Measurements from ENCODE around the gene MAST1. TPM values are rescaled to one million over a fixed set of nuclear protein-coding genes. Genes with fewer than 3 reads are reported as not detected.

Gene MAST1
- total and polyA plus RNA-seq, 2 experiments from 2014 or later, result 13.9 to 19.9 TPM

- Histone ChIP-seq H3K4me2 (peak overlapping the region; percentile 76), H3F3A (replicated peaks; ENCODE audit: low read depth) (peaks cover 40% of the 10 kb centered on the region), H3K4me3 (peak overlapping the region; percentile 54), H3K27ac (ENCODE audit: low read depth) (peak overlapping the region; percentile 78), H4K20me1 (replicated peaks; ENCODE audit: insufficient read depth) (peaks cover 11% of the 10 kb centered on the region), H3K27me3 (ENCODE audit: insufficient read depth) (no peaks in the 10 kb centered on the region), H3K79me2 (replicated peaks; ENCODE audit: insufficient read depth) (peaks cover 8% of the 10 kb centered on the region), H3K36me3 (ENCODE audit: insufficient read depth) (no peaks in the 10 kb centered on the region), H3K4me1 (ENCODE audit: insufficient read depth) (peaks cover 19% of the 10 kb centered on the region), H2AFZ (no peak overlapping the region), H3K9me2 (ENCODE audit: insufficient read depth) (no peaks in the 10 kb centered on the region)
- peaks cover 40% of the 10 kb centered on the region for H3K4me1 Mint-ChIP-seq
- H3K36me3 Mint-ChIP-seq (ENCODE audit: low read depth), result peaks cover 9% of the 10 kb centered on the region; the same call in 1 of the 3 replicates
- ATAC-seq (peak; percentile 73), DNase-seq (ENCODE audit: low spot score) (peak; percentile 100)
- H3K9me3 Mint-ChIP-seq, result no peaks in the 10 kb centered on the region; the same call in 2 of the 3 replicates
- H3K4me3 Mint-ChIP-seq, result peak overlapping the region; percentile 79
- H3K27ac Mint-ChIP-seq, result peak overlapping the region; percentile 98
- TF ChIP-seq POLR2AphosphoS5 (IDR thresholded peaks at IDR 0.05; ENCODE audit: low read depth), result no peak
- no peak for TF ChIP-seq CTCF (conservative IDR thresholded peaks at IDR 0.05; ENCODE audit: low read depth in 2 of 2)
- no peak for TF ChIP-seq NANOG (IDR thresholded peaks at IDR 0.05; ENCODE audit: borderline replicate concordance)
- TF ChIP-seq CREB1 (CRISPR knock-in tag; IDR thresholded peaks at IDR 0.05; ENCODE audit: low read depth), result 0 out of 2 replicates have a peak, but pooled peaks have one; percentile 26
- H3K27me3 Mint-ChIP-seq (ENCODE audit: insufficient read depth, low read depth, poor library complexity), result peaks cover 17% of the 10 kb centered on the region
Observed at GRCh38 chr19:12841094-12841493, 2.8 kb downstream of the MAST1 start.

- peaks cover 35% of the 10 kb centered on the region for H3F3A ChIP-seq (replicated peaks; ENCODE audit: low read depth)
- no peaks in the 10 kb centered on the region for H3K9me2 ChIP-seq (ENCODE audit: insufficient read depth)
- no peak for DNase-seq (ENCODE audit: low spot score)
- H3K4me3 ChIP-seq, result no peak overlapping the region
- TF ChIP-seq NANOG (IDR thresholded peaks at IDR 0.05; ENCODE audit: borderline replicate concordance) (no peak), JUNB (IDR thresholded peaks at IDR 0.05; ENCODE audit: unreplicated experiment) (no peak), STAT1 (IDR thresholded peaks at IDR 0.05; ENCODE audit: unreplicated experiment) (no peak), EZH2 (IDR thresholded peaks at IDR 0.05; ENCODE audit: low read depth, unreplicated experiment) (no peak), CREB1 (CRISPR knock-in tag; IDR thresholded peaks at IDR 0.05; ENCODE audit: low read depth) (no peak), ZNF331 (CRISPR knock-in tag; IDR thresholded peaks at IDR 0.05; ENCODE audit: low read depth) (no peak), ZNF114 (CRISPR knock-in tag; IDR thresholded peaks at IDR 0.05) (no peak), ETS1 (IDR thresholded peaks at IDR 0.05) (no peak)
- peaks cover 11% of the 10 kb centered on the region for H4K20me1 ChIP-seq (replicated peaks; ENCODE audit: insufficient read depth)
- H3K4me2 ChIP-seq, result no peak overlapping the region
- Mint-ChIP-seq H3K4me1 (peaks cover 32% of the 10 kb centered on the region), H3K27me3 (ENCODE audit: insufficient read depth, low read depth, poor library complexity) (peaks cover 17% of the 10 kb centered on the region), H3K4me3 (no peak overlapping the region), H3K36me3 (ENCODE audit: low read depth) (peaks cover 9% of the 10 kb centered on the region; the same call in 1 of the 3 replicates), H3K27ac (no peak overlapping the region), H3K9me3 (no peaks in the 10 kb centered on the region; the same call in 2 of the 3 replicates)
- peaks cover 8% of the 10 kb centered on the region for H3K79me2 ChIP-seq (replicated peaks; ENCODE audit: insufficient read depth)
- no peak for ATAC-seq
- H3K27me3 ChIP-seq (ENCODE audit: insufficient read depth), result no peaks in the 10 kb centered on the region
- no peaks in the 10 kb centered on the region for H3K36me3 ChIP-seq (ENCODE audit: insufficient read depth)
- H3K4me1 ChIP-seq (ENCODE audit: insufficient read depth), result peaks cover 19% of the 10 kb centered on the region
- no peak overlapping the region for H3K27ac ChIP-seq (ENCODE audit: low read depth)
- H2AFZ ChIP-seq, result no peak overlapping the region
Observed at GRCh38 chr19:12842511-12842910, 4.2 kb downstream of the MAST1 start.

Data from GM23338 (cell line).